Measurements from ENCODE around the gene SUSD1.

- TF ChIP-seq CTCF (conservative IDR thresholded peaks at IDR 0.05; ENCODE audit: low read length) (no peak), EZH2phosphoT487 (IDR thresholded peaks at IDR 0.05; ENCODE audit: borderline replicate concordance, low read depth, low read length) (no peak)
These were observed 18.6 kb upstream of the SUSD1 start for GRCh38 chr9:112193572-112194288.
